HG02678 (cell line): ENCODE results near the gene IQCK.
"Not testable (repeated sequence)": the region's sequence is repeated elsewhere in the genome, so short reads cannot be mapped to it uniquely, and the experiment has no call there.

ENCODE experiments used
- ATAC-seq: cut with Tn5 transposase; IDR thresholded peaks from one replicate; pipeline ENCODE4 v1.9.1; 2021; ENCODE audit warnings: mild to moderate bottlenecking, moderate library complexity; ENCODE audit not compliant: unreplicated experiment

The IQCK gene

DNA sequence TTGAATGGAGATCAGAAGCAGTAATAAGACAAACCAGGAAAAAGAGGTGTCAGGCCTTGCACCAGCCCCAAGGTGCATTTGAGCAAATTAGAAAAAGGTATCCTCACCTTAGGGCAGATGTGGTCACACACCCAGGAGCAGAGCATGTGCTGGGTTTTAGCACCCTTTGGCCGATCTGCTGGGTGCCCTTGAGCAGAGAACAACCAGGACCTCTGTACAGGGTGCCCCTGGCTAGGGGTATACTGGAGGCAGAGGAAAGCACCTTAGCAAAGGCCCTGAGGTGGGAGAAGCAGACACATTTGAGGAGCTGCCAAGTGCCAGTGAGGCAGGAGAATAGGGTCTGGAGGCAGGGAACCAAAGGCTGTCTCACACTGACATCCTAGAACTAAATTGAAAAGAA lies 67.0 kb downstream of the IQCK start:
- ATAC-seq, result no peak

DNA sequence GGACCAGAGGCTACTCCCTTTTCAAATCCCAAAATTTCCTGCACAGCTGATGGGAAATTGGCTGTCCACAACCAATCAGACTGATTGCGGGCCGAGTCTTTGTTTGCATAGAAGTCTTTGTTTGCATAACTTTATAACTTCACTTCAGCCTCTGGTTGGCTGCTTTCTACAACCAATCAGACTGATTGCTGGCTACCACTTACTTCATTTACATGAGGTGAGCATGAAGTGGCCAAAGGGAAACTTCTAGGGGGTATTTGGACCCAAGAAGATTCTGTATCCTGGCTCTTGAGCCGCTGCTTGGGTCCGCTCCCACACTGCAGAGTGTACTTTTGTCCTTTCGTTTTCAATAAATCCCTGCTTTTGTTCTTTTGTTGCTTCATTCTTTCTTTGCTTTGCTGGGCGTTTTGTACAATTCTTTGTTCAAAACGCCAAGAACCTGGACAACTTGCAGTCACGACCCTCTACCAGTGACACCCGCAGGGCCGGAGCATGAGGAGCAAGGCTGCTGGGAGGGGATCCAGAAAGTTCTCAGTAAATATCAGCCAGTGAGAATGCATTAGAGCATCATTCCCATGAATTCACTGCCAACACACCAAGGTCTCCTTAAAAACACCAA lies 67.5 kb downstream of the IQCK start:
- ATAC-seq, result no peak

DNA sequence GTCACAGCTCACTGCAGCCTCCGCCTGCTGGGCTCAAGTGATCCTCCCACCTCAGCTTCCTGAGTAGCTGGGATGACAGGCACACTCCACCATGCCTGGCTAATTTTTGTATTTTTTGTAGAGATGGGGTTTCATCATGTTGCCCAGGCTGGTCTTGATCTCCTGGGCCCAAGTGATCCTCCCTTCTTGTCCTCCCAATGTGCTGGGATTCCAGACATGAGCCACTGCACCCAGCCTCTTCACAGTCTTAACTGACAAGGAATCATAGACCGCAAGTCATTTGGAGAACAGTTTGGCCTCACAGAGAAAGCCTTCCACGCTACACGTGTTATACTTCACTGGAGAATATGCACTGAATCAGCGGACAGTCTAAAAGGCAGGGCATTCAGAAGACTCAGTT lies 83.3 kb downstream of the IQCK start:
- ATAC-seq, result not testable (repeated sequence)

DNA sequence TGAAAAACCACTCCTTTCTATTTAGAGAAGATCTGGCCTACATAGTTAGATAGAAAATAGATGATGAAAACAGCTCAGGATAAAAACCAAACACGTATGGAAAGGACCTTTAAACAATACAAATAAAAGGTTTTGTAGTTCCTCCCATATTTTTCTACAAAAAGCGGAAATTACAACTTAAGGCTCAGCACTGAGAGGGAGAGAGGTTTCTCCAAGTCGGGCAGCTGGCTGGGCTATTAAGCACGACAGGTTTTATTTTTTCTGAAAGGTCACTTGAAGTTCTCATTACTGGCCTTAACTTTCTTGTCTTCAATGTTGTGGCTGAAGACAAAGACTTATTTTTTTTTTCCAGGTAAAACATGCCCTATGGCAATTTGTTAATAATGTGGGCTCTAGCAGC lies 83.8 kb downstream of the IQCK start:
- ATAC-seq, result not testable (repeated sequence)

DNA sequence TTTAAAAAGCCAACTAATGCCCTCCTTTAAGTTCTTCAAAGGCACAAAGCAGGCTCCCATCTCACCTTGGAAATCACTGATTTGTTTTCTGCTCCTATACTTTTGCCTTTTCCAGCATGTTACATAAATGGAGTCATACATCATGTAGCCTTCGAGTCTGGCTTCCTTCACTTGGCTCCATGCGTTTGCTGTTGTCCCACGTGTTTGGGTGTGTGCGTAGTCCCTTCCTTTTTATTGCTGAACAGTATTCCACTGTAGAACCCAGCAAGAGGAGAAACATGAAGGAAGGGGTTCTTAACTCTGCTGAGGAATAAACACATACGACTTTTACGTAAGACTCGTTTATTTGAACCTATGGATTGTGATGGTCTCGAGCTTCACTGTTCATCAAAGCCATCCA lies 84.5 kb downstream of the IQCK start:
- ATAC-seq, result no peak

DNA sequence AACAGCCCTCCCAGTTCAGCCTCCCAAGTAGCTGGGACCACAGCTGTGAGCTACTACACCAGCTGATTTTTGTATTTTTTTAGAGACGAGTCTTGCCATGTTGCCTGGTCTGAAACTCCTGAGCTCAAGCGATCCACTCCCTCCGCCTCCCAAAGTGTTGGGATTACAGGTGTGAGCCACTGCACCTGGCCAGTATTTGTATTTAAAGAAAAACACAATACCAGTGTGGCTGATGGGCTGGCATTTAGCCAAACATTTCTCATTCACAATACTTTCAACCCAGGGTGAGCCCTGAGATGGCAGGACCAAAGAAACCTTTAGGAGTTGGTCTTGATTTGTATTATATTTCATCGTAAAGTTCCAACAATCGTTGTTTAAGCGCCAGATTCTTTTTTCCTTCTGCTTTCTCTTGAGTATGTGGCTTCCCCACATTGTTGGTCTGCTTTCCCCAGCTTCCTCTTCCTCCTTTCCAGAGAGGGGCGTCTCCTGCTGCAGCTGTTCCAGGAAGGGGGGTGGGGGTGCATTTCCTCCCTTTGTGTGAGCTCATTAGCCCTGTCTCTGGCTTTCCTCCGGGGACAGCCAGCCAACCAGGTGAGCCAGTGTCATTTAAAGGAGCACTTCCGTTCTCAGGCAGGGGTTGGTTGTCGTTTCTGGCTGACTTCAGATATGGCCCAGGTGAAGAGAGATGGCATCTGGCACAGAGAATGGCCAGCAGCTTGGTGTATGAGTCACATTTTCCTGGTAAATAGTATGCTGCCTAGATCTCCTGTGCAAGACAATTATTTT lies 86.7 kb downstream of the IQCK start:
- ATAC-seq, result no peak

DNA sequence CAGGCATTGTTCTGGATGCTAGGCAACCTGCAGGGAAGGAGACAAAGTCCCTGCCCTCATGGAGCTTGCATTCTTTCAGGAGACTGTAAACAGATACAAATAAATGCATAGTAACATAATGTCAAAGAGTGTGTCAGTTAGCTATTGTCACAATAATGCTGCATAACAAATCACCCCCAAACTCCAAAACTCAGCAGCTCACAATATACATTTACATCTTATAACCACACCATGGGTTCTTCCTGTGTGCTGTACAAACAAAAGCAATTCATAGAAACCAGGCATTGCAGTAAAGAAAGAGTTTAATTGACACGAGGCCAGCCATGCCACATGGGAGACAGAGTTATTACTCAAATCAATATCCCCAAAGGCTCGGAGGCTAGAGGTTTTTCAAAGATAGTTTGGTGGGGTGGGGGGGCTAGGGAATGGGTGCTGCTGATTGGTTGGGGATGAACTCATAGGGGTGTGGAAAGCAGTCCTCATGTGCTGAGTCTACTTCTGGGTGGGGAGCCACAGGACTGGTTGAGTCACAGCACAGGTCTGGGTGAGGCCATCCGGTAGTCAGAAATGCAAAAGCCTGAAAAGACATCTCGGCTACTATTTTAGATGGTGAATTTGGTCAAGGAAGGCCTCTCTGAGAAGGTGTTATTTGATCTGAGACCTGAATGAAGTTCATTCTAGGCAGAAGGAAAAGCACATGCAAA lies 87.5 kb downstream of the IQCK start:
- ATAC-seq, result no peak

DNA sequence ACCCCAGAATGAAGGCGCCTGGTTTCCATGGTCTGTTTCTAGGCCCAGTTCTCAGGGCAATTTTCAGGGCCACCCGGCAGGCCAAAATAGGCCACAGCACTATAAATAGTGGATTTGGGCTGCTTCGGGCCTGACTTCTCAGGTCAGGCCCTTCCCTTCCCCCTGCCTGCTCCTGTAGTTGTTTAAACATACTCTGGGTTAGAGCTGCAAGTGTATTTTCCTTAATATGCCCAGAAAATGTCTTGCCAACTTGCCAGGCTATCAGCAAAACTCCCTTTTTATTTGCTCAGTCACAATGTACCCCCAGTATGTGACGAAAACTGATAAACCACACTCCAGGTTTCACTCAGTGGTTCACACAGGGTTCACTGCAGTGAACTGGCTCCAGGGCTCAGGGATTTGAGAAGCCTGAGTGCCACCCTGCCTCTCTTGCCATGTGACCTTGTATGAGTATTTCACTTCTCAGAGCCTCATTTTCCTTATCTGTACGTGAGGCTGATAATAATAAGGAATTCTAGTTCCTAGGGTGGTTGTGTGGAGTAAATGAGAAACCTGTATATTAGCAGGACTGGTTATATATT lies 90.1 kb downstream of the IQCK start:
- ATAC-seq, result peak; percentile 76

DNA sequence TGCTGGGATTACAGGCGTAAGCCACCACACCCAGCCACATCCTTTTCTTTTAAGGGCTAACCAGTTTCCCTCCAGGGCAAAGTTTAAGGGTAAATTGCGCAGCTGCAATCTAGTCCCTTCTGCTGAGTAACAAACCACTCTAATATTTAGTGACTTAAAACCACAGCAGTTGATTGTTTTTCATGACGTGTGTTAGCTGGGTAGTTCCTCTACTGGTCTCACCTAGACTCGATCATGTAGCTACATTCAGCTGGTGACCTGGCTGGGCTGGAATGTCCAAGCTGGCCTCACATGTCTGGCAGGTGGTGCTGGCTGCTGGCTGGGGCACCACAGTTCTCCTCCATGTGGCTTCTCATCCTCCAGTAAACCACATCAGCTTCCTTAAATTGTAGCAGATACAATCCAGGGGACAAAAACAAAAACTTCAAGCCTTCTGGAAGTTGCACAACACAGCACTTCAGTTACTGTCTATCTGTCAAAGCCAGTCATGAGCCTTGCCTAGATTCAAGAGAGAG lies 91.1 kb downstream of the IQCK start:
- ATAC-seq, result no peak

DNA sequence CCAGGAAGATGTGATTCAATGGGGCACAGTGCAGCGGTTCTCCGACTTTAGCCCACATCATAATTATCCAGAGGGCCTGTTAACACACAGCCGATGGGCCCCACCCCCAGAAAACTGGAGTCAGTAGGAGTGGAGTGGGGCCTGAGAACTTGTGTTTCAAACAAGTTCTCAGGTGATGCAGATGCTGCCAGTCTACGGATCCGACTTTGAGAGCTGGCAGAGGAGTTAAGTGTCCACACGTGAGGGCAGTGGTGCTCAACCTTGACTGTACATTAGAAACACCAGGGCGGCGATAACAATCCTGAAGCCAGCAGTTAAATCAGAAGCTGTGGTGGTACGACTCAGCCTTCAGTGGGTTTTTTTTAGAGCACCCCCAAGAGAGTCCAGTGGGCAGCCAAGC lies 91.6 kb downstream of the IQCK start:
- no peak for ATAC-seq

DNA sequence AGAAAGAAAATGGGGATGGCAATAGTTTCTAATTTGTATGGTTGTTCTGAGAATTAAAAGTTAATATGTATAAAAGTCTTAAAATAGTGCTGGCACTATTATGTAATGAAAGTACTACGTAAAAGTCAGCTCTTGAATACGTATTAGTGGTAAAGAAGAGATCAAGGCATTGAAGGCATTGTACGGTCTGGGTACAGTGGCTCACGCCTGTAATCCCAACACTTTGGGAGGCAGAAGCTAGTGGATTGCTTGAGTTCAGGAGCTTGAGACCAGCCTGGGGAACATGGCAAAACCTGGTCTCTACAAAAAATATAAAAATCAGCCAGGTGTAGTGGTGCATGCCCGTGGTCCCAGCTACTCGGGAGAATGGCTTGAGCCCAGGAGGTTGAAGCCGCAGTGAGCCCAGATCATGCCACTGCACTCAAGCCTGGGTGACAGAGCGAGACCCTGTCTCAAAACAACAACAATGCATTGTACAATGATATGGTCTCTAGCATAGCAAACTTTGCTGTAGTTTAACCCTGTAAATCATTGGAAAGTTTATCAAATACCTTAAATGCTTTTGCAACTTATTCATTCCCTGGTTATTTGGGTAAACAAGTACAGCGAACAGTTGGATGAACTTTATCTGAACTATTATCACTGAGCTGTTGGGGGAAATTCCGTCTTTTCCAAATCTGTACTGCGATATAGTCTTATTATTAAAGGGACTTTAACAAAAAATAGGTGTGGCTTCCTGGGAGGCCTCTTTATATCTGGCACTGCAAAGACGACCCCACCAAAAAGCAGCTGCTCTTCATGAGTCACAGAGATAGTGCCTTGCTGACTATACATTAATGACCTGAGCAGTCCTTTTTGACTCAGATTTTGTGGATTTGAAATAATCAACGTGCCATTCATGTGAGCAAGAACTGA lies 93.0 kb downstream of the IQCK start:
- no peak for ATAC-seq

DNA sequence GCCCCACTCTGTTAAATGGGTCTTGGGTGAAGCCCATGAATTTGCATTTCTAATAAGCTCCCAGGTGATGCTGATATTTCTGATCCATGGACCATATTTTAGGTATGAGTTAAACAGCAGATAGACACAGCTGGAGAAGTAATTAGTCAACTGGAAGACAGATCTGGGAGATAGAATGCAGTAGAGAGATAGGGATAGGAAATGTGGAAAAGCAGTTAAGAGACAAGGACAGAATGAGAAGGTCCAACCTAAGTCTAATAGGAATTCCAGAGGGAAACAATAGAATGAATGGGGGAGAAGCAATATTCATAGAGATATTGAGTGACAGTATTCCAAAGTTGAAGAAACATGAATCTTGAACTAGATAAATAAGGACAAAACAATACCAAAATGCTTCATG lies 94.9 kb downstream of the IQCK start:
- no peak for ATAC-seq

DNA sequence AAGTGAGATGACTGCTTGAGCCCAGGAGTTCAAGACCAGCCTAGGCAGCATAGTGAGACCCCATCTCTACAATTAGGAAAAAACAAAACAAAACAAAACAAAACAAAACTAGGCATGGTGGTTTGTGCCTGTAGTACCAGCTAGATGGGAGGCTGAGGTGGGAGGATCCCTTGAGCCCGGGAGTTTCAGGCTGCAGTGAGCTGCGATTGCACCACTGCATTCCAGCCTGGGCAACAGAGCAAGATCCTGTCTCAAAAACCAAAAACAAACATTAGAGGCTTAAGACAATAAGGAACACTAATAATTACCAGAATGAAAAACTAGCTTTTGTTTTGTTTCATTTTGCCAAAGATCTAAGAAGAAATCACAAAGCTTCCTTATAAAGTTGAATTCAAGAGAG lies 97.3 kb downstream of the IQCK start:
- ATAC-seq, result no peak

DNA sequence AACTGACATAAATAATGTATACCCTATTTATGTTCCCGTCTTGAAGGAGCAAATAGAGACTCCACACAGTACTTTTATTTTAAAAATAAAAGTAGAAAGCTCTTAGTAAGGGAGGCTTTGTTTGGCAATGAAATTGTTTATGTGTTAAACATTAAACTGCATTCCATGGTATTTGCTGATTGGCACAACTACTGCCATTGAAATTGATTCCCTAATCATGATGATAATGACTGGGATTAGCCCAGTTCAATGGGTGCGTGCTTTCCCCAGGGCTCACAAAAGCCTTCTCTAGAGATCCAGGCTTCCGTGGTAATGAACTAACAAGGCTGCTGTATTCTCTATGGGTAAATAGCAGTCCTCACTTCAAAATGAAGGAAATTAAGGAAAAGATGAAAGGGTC lies 99.1 kb downstream of the IQCK start:
- ATAC-seq, result no peak

DNA sequence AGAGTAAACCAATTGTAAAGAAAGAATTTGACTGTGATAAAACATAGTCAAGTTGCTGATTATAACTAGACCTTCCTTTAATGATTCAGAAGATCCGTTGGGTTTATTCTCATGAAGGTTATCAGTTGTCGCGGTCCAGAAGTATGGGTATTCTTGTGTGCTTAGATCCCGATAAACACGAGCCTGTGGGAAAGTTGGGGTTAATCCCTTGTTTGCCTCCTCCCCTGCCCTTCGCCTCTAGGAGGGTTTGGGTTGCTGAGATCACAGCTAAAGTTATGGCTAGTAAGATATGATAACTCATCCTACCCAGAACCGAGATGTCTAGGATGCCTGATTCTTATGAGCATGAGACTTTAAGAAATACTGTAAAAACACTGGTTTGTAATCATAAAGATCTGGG lies 99.8 kb downstream of the IQCK start:
- no peak for ATAC-seq

DNA sequence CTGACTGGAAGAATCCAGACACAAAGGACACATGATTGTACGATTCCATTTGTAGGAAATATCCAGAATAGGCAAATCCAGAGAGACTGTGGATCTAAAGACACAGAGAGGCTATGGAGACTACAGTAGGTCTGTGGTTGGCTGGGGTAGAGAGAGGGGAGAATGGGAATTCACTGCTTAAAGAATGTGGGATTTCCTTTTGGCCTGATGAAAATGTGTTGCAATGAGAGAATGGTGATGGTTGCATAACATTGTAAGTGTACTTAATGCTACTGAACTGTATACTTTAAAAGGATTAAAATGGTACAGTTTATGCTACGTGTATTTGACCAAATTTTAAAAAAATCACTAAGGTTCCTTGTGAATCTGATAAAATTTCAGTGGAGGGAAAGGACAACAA lies 104.5 kb downstream of the IQCK start:
- ATAC-seq, result no peak

DNA sequence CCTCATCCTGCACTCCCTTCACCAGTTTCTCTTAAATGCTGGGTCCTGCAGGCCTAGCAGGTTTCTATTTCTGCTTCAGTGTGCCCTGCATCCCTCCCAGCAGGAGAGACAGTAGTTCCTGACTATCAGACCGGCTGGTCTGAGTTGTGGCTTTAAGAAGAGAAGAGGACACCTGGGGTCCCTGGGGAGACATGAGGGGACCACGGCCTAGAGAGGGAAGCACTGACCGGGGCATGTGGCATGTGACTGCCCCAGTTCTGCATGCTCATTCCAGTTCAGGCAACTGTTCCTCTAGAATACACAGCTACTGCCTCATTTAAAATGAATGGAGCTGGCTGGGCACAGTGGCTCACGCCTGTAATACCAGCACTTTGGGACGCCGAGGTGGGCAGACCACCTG lies 105.3 kb downstream of the IQCK start:
- no peak for ATAC-seq

DNA sequence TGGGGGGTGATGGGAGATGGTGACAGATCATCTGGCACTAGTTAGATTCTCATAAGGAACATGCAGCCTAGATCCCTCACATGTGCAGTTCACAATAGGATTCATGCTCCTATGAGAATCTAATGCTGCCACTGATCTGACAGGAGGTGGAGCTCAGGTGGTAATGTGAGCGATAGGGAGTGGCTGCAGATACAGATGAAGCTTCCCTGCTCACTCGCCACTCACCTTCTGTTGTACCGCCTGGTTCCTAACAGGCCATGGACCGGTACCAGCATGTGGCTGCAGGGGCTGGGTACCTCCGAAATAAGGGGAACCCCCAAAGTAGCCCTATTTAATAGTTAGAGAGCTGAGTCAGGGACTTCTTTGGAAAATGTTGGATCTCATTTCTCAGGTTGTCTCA lies 106.1 kb downstream of the IQCK start:
- ATAC-seq, result no peak

DNA sequence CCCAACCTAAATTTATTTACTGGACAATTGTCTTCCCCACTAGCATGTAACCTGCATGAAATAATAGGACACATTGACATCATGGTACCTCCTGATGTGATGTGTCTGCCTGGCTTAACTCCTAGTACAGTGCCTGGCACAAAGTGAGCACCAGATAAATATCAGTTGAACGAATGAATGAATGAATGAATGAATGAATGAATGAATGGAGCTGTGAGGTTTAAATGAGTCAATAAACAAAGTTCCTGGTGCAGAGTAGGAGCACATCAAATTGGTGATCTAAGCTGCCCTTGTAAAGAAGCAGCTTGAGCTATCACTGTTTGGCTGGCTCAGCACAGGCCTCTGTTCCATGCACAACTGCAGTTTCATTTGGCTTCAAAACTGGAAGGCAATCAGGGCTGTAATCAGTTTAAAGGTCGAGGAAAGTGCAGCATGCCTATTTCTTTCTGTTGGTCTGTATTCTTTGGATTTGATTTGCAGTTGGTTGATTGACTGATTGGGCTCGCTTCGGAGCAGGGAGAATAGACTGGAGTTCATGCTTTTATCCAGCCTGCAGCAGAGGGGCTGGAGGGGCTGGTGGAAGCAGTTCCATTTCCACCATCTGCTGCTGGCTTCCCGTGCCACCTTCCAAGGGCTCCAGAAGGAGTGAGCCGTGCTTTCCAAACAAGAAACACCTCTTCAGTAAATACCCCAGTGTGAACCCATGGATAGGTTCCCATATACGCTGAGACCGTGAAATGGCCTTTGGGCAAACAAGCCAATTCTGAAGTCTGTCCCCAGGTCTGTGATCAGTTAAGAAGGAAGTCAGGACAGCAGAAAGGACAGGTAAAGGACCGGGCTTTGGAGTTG lies 112.0 kb downstream of the IQCK start:
- no peak for ATAC-seq
